ENCODE data around the gene MYRIP.
A peak's percentile ranks its signal among the peaks of the same experiment; 100 is the strongest.

MYRIP gene

GRCh38 chr3:40302784-40303183 lies 493.4 kb downstream of the MYRIP start:
- DNase-seq, result no peak

- DNase-seq, result no peak
Measured at GRCh38 chr3:40304352-40304751, 494.9 kb downstream of the MYRIP start.

- no peak for DNase-seq
Measured at GRCh38 chr3:40306336-40306735, 496.9 kb downstream of the MYRIP start.

GRCh38 chr3:40307176-40307575 lies 497.8 kb downstream of the MYRIP start:
- no peak for DNase-seq

GRCh38 chr3:40308725-40309417 lies 499.5 kb downstream of the MYRIP start:
- DNase-seq, result no peak

- DNase-seq, result peak; percentile 79
Measured at GRCh38 chr3:40309418-40309924, 500.1 kb downstream of the MYRIP start, which contains the start of gene EIF1B. Gene EIF1B (plus strand): TSS chr3:40309707. CDS start chr3:40309942, 235 bp downstream.
